HG03045 (cell line): ENCODE data around the gene COL8A2.

Experiments
- ATAC-seq: cut with Tn5 transposase; IDR thresholded peaks from one replicate; pipeline ENCODE4 v1.9.1; 2021; ENCODE audit warnings: mild to moderate bottlenecking, moderate library complexity; ENCODE audit not compliant: unreplicated experiment

Gene COL8A2

GRCh38 chr1:36137776-36138175 is 12.8 kb upstream of the COL8A2 start:
- ATAC-seq = no peak

GRCh38 chr1:36137226-36137625 is 12.2 kb upstream of the COL8A2 start:
- no peak for ATAC-seq

- no peak for ATAC-seq
Measured at GRCh38 chr1:36136535-36136934, 11.5 kb upstream of the COL8A2 start.

- ATAC-seq = no peak
Measured at GRCh38 chr1:36135796-36136195, 10.8 kb upstream of the COL8A2 start.

GRCh38 chr1:36135330-36135667 is 10.3 kb upstream of the COL8A2 start:
- ATAC-seq = no peak

GRCh38 chr1:36134505-36135329 is 9.7 kb upstream of the COL8A2 start:
- ATAC-seq = no peak

- ATAC-seq = no peak
Measured at GRCh38 chr1:36134031-36134430, 9.0 kb upstream of the COL8A2 start.

- no peak for ATAC-seq
Measured at GRCh38 chr1:36133484-36133883, 8.5 kb upstream of the COL8A2 start.

- no peak for ATAC-seq
Measured at GRCh38 chr1:36132029-36132428, 7.0 kb upstream of the COL8A2 start.

GRCh38 chr1:36128905-36129206 is 3.8 kb upstream of the COL8A2 start:
- ATAC-seq = no peak

GRCh38 chr1:36128126-36128904 is 3.3 kb upstream of the COL8A2 start:
- no peak for ATAC-seq

GRCh38 chr1:36126797-36127500 is 1.9 kb upstream of the COL8A2 start:
- ATAC-seq = no peak

- ATAC-seq = no peak
Measured at GRCh38 chr1:36126005-36126716, 1.1 kb upstream of the COL8A2 start.

- no peak for ATAC-seq
Measured at GRCh38 chr1:36124404-36125128, 456 bp downstream of the COL8A2 start.

GRCh38 chr1:36123356-36123755 is 1.7 kb downstream of the COL8A2 start:
- no peak for ATAC-seq

GRCh38 chr1:36122062-36123030 is 2.7 kb downstream of the COL8A2 start:
- ATAC-seq = no peak

- no peak for ATAC-seq
Measured at GRCh38 chr1:36119456-36119855, 5.6 kb downstream of the COL8A2 start.

GRCh38 chr1:36118447-36119204 is 6.4 kb downstream of the COL8A2 start:
- ATAC-seq = no peak

- no peak for ATAC-seq
Measured at GRCh38 chr1:36116901-36117300, 8.1 kb downstream of the COL8A2 start.
